ENCODE results near the gene TRIM2. TPM values are rescaled to one million over a fixed set of nuclear protein-coding genes. Genes with fewer than 3 reads are reported as not detected.

TRIM2 gene
- total RNA-seq, 1 donor from 2014 or later: 10.8 TPM

DNA sequence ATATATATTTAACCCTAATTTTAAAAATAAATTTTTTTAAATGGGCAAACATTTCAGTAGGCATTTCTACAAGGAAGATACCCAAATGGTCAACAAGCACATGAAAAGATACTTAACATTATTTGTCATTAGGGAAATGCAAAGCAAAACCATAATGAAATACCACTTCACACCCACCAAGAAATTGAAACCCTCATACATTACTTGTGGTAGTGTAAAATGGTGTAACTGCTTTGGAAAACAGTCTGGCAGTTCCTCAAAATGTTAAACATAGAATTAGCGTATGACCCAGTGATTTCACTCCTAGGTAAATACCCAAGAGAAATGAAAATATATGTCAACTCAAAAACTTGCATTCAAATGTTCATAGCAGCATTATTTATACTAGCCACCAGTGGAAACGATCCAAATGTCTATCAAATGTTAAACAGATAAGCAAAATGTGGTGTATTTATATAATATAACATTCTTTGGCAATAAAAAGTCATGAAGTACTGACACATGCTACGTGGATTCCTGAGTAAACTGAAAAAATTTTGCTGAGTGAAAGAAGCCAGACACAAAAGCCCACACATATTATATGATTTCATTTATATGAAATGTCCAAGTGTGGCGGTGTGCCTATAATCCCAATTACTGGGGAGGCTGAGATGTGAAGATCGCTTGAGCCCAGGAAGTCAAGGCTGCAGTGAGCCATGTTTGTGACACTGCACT is 16.6 kb downstream of the TRIM2 start:
- no peak for DNase-seq (ENCODE audit: low spot score)
- ATAC-seq: no peak

DNA sequence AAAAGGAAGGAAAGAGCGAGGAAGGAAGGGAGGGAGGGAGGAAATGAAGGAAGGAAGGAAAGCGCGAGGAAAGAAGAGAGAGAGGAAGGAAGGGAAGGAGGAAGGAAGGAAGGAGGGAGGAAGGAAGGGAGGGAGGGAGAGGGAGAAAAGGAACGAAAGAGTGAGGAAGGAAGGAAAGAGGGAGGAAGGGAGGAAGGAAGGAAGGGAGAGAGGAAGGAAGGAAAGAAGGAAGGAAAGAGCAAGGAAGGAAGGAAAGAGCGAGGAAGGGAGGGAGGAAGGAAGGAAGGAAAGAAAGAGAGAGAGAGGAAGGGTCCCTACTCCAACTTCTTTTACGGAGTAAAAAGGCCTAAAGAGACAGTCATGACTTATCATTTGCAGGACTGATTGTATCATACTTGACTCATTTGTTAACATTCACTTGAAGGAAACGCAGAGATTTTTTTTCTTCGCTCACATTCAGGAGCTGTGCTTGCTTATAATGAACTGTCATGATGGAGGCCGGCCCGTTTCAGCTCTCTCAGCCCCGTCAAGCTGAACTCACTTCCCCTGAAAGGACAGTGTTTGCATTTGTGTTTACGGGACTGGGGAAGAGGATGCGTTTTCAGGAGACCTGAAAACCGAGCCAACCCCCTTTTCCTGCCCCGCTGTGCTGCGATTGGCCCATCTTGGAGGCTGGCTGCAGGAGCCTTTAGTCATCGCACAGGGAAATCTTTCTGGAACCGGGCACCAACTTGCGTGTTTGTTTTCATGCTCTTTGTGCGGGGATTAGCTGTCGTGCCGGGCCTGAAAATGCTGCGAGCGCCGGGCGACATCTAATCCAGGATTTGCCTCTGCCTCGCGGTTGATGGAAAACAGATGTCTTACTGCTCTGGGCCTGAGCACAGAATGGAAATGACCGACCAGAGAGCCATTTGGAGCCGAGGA is 17.8 kb downstream of the TRIM2 start:
- DNase-seq (ENCODE audit: low spot score) (peak; percentile 56), ATAC-seq (peak; percentile 60)

DNA sequence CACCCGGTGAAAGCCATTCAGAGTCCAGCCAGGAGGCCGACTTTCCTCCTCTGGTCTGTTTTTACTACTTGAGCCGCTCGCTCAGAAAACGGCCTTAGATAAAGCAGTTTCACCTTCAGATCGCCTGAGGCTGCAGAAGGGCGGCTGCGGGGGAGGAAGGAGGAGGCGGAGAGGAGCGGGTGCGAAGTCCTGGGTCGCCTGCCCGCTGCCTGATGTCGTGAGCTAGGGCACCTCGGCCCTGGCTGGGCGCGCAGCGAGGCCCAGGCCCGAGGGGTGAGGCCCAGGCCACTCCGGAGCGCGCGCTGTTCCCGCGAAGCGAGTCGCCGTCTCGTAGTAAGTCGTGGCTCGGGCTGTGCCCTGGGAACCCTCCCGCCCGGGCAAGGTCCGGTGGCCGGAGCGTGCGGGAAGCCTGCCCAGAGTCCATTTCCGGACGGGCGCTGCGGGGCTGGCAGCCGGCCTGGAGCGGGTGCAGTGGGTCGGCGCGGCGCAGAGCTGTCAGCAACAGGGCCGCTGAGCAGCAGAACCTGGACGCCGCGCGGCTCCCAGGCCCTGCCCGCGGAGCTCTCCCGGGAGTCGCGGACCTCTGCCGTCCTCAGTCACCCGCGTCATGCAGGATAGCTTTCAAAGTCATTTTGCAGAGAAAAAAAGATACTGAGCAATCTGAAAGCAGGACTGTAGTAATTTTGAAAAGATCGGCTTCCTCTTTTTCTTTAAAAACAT is 18.6 kb downstream of the TRIM2 start:
- ATAC-seq (peak; percentile 90), DNase-seq (ENCODE audit: low spot score) (peak; percentile 91)

DNA sequence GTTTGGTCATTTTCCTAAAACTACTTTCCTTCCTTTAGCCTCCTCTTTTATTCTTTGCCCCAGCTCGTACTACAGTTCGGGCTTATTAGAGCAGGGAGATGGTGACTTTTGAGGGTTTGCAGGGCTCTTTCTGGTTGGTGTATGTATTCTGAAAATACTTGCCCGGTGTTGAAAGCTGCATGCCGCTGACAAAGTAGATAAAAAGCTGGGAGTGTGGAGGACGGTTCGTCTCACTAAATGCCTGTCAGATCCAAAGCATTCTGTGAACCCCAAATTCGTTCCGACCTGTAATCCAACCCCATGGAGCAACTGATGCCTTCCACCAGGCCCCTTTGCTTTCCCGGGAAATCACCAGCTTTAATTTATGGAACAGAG is 19.2 kb downstream of the TRIM2 start:
- peak; percentile 31 for ATAC-seq
- no peak for DNase-seq (ENCODE audit: low spot score)

DNA sequence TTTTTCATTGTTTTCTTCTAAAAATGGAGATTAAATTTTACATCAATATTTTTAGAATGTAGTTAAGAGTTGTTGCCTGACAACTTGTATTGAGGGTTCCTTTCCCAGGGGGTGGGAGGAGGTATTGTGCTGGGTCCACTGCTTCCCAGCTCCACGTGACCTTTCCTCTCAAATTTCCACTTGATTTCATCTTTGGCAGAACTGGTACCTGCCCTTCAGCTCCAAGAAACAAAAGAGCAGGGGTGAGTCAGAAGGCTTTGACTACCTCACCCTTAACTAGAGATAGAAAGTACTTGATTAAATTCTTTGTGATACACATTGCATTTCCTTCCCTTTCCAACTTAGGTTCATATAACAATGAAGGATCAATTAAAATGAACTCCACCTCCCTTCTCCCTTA is 19.7 kb downstream of the TRIM2 start:
- ATAC-seq (no peak), DNase-seq (ENCODE audit: low spot score) (no peak)

DNA sequence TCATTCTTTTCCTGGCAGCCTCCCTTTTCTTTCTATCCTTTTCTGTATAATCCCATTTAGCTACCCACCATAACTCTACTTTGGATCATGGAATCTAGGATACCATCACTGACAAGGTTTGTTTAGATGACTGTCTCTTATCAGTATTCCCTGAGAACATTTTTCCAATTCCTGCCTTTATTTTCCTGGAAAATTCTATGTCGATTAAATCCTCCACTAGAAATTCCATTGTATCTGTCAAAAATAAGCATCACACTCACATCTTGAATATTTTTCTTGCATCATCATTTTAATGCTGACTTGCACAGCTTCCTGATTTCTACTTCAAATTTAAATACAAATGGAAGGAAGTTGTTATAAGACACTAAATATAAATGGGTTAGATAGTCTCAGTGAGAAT is 20.2 kb downstream of the TRIM2 start:
- no peak for DNase-seq (ENCODE audit: low spot score)
- no peak for ATAC-seq

DNA sequence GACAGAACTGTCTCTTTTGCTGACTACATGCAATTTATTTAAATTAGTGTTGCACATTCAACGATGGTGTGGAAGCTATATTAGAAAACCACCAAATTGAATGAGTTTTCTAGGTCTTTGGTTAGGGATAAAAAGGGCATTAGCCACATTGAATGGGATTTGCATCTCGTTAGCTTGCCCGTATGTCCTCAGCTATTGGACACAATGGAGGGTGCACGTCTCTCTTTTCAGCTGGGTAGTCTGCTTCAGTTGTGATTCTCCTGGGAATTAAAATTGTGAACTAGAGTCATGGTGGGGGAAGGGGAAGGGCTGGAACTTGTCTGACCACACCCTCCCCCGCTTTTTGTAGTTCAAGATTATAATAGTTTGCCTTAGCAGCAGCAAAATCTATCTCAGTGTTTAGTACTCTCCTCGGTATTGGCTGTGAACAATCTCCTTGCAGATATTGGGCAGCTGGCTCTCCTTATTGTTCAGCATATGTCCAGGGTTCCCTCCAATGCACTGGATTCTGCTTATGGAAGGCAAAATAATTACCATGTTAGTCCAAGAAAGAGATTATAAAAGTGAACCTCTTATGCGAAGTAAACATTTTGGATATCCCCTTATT is 23.3 kb downstream of the TRIM2 start:
- DNase-seq (ENCODE audit: low spot score) (no peak), ATAC-seq (no peak)

DNA sequence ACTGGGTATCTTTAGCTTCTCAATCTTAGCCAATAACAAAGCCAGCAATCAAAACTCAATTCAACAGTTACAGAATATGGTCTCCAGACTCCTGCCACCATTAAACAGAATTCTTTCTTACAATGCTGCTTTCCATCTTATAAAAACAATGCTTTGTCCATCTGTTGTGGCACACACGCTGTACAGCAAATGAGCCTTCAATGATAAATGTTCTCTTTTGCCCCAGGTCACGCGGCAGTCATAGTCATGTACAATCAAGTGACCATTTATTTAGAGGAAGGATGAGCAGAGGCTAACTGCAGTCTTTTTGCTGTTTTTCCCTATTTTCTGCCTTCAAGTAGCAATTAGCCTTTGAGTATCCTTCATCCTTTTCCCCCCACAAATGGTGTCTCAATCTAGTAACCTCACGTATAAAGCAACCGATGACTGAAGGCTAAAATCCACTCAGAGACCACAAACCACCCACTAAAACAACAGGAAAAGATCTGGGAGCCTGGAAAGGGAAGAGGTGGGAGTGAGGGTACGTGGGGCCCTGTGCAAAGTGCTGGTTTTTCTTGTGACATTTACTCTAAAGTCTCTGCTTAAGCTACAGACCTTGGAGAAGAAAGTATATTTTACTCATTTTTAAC is 24.4 kb downstream of the TRIM2 start:
- no peak for DNase-seq (ENCODE audit: low spot score)
- ATAC-seq: no peak

DNA sequence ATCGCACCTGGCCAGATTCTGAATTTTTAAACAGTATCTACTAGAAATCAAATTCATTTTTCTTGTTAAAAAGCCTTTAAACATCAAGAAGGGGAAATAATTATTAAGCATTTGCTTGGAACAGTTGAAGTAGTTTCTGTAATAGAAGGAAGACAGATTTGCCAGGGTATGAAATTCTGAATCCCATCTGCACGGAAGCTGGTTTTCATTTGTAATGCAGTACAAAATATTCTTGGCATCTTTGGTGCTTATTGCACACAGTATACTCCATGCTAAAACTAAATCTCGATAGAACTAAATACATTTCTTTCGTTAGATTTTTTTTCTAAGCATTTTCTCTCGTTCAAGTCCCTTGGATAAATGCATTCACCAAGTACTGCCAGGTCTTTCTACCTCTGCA is 25.3 kb downstream of the TRIM2 start:
- DNase-seq (ENCODE audit: low spot score) (no peak), ATAC-seq (no peak)

DNA sequence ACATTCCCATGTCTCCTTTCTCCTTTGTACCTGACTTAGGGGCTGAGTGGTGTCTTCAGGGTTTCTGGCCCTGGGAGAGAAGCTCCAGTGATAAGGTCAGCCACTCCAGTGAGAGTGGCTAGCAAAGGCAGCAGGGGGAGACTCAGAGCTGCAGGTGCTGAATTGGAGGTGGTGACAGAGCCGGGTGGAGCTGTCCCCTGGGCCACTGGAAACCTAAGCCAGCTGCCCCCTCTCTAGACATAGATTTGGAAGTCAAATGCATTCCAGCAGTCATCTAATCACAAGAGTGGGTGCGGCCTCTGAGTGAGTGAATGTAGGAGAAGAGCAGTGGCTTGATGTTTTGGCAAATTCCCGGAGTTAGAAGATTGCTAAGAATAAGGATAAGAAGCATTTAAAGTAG is 28.5 kb downstream of the TRIM2 start:
- peak; percentile 86 for ATAC-seq
- DNase-seq (ENCODE audit: low spot score): peak; percentile 47

DNA sequence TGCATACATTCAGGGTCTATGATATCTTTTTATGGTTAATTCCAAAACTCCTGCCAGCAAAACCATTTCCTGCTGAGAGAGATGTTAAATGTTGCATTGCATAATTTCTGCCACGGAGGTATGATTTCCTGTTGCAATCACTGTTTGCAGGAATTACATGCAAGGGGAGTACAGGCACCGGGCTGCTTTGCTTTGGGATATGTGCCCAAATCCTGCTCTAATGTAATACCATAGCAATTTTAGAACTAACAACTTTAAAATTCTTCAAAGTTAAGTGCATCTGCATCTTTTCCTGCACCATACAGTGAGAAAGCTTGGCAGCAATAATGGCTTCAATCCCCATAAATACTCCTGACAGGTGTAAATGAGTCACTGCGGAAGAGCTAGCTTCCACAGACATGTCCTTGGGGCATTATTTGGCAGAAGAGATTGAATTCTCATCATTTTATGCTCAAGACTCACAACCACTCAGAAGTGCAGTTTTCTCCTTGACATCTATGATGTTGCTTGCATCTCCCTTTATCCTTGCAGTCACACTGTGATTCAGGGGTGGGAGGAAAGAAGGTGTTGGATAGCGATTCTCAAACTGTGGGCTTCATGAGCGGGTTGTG is 29.6 kb downstream of the TRIM2 start:
- peak; percentile 84 for ATAC-seq
- DNase-seq (ENCODE audit: low spot score): peak; percentile 52

DNA sequence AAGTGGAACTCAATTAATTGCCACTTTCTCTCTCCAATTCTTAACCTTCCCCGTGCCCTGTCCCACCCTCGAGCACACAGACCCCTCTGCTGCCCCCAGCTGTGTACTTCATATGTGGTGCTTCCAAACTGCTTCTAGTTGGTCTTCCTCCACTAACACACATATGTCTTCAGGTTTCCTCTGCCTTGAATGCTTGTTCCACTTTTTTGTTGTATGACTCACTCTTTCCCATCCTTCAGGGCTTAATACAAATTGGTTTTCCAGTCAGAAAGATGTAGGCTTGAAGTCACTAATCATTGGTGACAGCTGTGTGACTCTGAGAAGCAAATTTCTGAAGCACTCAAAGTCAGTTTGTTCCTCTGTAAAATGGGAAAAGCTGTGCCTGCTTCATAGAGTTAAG is 30.6 kb downstream of the TRIM2 start:
- DNase-seq (ENCODE audit: low spot score) (no peak), ATAC-seq (no peak)

DNA sequence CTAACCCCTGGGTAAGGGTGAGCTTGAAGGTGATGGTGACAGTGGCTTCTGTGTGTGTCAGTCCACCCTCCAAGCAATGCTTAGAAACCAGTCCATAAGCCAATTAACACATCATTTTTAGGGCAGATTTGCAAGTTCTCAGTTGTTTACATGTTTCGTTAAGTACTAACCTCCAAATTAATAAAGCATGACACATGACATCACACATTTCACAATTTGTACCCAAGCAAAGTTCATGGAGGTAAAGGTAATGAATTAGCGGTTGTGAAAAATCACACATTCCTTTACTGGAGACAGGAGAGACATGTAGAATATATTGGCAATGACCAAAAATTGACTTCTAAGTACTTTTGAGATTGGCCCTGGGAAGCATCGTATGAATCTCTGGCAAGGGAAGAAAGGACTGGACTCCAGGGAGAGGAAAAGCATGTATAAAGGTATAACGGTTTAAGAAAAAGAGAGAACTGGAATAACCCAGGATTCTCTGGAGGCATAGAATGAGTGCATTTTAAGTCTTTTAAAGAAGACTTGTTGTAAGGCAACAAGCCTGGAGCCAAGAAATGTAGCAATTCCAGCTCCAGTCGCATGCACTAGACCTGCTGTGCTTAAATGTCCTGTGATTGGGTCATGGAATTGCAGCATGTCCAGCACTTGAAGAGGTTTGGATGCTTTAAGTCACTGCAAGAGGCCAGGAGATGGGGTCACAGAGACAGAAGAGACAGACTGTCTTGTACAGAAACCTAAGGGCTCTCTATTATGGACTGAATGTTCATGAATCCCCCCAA is 34.1 kb downstream of the TRIM2 start:
- ATAC-seq (peak; percentile 11), DNase-seq (ENCODE audit: low spot score) (no peak)

DNA sequence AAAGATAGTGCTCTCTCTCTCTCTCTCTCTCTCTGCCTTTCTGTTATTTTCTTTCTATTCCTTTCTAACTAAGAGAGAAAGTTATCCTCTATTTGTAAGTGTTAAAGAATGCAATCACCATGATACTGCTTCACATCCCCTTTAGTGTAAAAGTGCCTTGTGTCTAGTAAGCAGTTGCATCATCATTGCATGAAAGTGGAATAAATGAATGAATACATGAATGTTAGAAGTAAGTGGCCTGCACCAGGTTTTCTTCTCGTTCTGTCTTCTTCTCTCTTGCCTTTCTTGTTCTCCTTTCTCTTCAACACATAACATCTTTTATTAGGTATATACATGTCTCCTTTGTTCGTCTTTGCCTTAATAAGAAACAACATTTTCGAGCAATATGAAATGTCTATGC is 35.2 kb downstream of the TRIM2 start:
- DNase-seq (ENCODE audit: low spot score): no peak
- no peak for ATAC-seq

DNA sequence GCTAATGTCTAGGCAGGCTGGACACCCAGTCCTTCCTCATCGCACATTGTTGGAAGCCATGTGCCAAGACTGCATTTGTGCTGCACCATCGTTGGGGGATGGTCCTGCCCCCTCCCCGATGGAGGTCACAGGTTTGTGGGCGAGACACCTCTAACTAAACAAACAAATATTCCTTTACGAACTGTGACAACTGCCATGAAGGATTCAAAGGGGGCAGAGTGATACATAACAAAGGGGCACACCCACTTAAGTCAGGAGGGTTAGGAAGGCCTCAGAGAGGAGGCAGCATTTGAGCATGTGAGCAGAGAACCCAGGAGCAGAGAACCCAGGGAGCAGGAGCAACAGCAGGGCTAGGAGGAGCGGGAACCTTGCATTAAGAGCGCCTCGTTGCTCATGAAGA is 37.1 kb downstream of the TRIM2 start:
- ATAC-seq (no peak), DNase-seq (ENCODE audit: low spot score) (no peak)

DNA sequence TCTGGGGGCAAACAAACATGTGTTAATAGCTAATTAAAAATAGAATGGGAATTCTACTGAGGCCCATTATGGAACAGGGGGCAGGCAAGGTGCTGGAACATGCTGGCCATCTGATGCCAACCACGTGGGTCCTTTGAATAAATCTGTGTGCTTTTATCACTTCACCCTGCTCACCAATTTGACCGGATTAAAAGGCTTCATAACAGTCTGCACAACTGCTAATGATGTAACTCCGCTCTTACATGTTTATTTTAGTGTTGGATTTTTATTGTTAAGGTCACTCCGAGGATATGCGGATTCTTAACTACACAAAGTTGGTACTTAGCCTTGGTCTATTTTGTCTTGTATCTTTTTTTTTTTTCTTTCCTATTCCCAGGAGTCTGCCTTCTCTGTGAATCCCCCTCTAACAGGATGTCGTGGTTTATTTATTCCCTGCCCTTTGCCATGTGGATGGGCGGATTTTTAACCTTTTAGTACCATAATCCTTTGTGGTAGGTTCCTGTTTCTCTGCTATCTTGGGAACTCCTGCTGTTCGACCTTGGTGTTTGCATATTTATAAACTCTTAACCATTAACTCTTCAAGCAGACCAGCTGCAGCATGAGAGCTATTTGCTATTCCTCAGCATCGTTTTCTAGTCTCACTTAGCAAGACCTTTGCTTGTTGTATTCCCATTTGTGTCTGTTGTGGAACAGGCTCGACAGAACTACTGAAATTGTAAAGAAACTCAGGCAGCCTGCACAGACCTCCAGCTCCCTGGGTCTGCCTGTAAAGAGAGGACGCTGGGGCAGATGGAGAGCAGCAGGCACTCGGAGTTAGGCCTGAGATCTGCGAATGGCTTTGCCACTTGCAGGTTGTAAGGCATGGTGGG is 38.0 kb downstream of the TRIM2 start:
- no peak for DNase-seq (ENCODE audit: low spot score)
- ATAC-seq: no peak

DNA sequence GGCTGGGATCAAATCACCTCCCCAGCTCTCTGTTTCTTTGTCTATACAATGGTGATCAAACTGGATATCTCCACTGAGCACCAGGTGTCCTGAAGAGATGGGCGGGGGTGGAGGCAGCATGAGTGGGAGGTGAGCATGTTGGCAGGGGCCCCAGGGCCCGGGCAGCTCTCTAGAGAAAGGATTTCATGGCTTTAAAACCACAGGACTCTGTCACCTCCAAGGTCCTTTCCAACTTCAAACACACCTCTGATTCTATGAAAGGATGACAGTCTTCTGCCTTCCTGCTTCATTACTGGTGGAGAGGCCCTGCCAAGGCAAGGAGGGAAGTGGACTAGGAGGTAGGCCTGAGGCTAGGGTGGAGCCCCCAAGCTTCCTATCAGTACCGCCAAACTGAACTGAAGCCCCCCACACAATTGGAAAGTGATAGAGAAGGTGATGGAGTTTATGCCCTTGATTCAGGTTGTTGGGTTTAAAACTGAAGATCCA is 38.6 kb downstream of the TRIM2 start:
- no peak for DNase-seq (ENCODE audit: low spot score)
- ATAC-seq: no peak

DNA sequence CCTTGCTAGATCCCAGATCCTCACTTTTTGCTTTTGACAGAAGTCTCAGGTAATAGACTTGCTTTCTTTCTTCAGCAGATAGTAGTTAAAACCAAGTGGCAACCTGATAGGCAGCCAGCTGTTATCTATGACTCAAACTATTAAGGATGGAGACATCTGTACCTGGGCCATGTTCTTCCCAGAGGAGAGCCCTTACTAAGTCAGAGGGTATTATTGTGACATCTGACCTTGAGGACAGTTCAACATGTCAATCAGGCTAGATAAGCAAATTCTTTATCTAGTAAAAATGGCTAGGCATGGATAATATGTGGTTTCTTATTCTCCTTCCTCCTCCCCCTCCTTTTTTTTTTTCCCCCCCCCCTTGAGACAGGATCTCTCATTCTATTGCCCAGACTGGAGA is 39.2 kb downstream of the TRIM2 start:
- no peak for DNase-seq (ENCODE audit: low spot score)
- ATAC-seq: peak; percentile 38

Data from left lobe of liver (tissue), 2 donors.